ENCODE results near the gene GAP43. TPM values are rescaled to one million over a fixed set of nuclear protein-coding genes. Genes with fewer than 3 reads are reported as not detected.

The GAP43 gene
- total RNA-seq, 1 donor from 2014 or later, result 16.1 TPM

GRCh38 chr3:115708540-115708939, 85.2 kb downstream of the GAP43 start:
- no peaks in the 10 kb centered on the region for H3K36me3 Mint-ChIP-seq (ENCODE audit: low read depth, unreplicated experiment)
- TF ChIP-seq, protein P1, sequence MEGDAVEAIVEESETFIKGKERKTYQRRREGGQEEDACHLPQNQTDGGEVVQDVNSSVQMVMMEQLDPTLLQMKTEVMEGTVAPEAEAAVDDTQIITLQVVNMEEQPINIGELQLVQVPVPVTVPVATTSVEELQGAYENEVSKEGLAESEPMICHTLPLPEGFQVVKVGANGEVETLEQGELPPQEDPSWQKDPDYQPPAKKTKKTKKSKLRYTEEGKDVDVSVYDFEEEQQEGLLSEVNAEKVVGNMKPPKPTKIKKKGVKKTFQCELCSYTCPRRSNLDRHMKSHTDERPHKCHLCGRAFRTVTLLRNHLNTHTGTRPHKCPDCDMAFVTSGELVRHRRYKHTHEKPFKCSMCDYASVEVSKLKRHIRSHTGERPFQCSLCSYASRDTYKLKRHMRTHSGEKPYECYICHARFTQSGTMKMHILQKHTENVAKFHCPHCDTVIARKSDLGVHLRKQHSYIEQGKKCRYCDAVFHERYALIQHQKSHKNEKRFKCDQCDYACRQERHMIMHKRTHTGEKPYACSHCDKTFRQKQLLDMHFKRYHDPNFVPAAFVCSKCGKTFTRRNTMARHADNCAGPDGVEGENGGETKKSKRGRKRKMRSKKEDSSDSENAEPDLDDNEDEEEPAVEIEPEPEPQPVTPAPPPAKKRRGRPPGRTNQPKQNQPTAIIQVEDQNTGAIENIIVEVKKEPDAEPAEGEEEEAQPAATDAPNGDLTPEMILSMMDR (IDR thresholded peaks at IDR 0.05; ENCODE audit: unreplicated experiment), result no peak
- H3K4me3 Mint-ChIP-seq (ENCODE audit: unreplicated experiment), result no peak overlapping the region
- H3K9me3 Mint-ChIP-seq (ENCODE audit: unreplicated experiment), result no peaks in the 10 kb centered on the region
- no peak overlapping the region for H3K27ac Mint-ChIP-seq (ENCODE audit: unreplicated experiment)
- H3K4me1 Mint-ChIP-seq (ENCODE audit: unreplicated experiment), result no peaks in the 10 kb centered on the region
- peaks cover 1% of the 10 kb centered on the region for H3K27me3 Mint-ChIP-seq (ENCODE audit: unreplicated experiment)
- DNase-seq (ENCODE audit: low spot score), result no peak

- Mint-ChIP-seq H3K27ac (ENCODE audit: unreplicated experiment) (no peak overlapping the region), H3K27me3 (ENCODE audit: unreplicated experiment) (peaks cover 1% of the 10 kb centered on the region), H3K36me3 (ENCODE audit: low read depth, unreplicated experiment) (no peaks in the 10 kb centered on the region), H3K4me3 (ENCODE audit: unreplicated experiment) (no peak overlapping the region), H3K4me1 (ENCODE audit: unreplicated experiment) (no peaks in the 10 kb centered on the region), H3K9me3 (ENCODE audit: unreplicated experiment) (no peaks in the 10 kb centered on the region)
- no peak for DNase-seq (ENCODE audit: low spot score)
- TF ChIP-seq, protein P1 (IDR thresholded peaks at IDR 0.05; ENCODE audit: unreplicated experiment), result no peak
Observed at GRCh38 chr3:115709093-115709492, 85.8 kb downstream of the GAP43 start.

GRCh38 chr3:115709931-115710330, 86.6 kb downstream of the GAP43 start:
- Mint-ChIP-seq H3K27ac (ENCODE audit: unreplicated experiment) (no peak overlapping the region), H3K36me3 (ENCODE audit: low read depth, unreplicated experiment) (no peaks in the 10 kb centered on the region), H3K27me3 (ENCODE audit: unreplicated experiment) (peaks cover 1% of the 10 kb centered on the region), H3K4me1 (ENCODE audit: unreplicated experiment) (no peaks in the 10 kb centered on the region), H3K9me3 (ENCODE audit: unreplicated experiment) (no peaks in the 10 kb centered on the region), H3K4me3 (ENCODE audit: unreplicated experiment) (no peak overlapping the region)
- no peak for DNase-seq (ENCODE audit: low spot score)
- TF ChIP-seq, protein P1 (IDR thresholded peaks at IDR 0.05; ENCODE audit: unreplicated experiment), result no peak

DNA sequence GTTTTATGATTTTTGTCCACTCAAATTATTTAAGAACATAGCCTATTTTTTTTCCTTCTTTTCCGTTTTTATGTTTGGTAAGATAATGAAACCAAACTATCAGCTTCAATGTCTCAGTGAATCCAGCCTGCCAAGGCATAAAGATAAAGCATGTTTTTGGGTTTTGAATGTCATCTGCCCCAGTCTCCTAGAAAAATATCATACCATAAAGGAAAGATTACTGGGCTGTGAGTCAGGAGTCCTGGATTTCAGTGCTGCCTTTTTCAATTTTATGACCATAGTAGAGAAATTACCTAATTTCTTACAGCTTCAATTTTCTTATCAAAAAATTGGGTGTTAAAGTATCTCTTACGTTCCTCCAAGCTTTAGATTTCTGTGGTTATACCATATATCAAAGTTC, 87.5 kb downstream of the GAP43 start:
- no peak overlapping the region for H3K4me3 Mint-ChIP-seq (ENCODE audit: unreplicated experiment)
- TF ChIP-seq, protein P1 (IDR thresholded peaks at IDR 0.05; ENCODE audit: unreplicated experiment), result no peak
- H3K36me3 Mint-ChIP-seq (ENCODE audit: low read depth, unreplicated experiment), result no peaks in the 10 kb centered on the region
- no peaks in the 10 kb centered on the region for H3K4me1 Mint-ChIP-seq (ENCODE audit: unreplicated experiment)
- no peak for DNase-seq (ENCODE audit: low spot score)
- H3K27me3 Mint-ChIP-seq (ENCODE audit: unreplicated experiment), result peaks cover 1% of the 10 kb centered on the region
- no peaks in the 10 kb centered on the region for H3K9me3 Mint-ChIP-seq (ENCODE audit: unreplicated experiment)
- no peak overlapping the region for H3K27ac Mint-ChIP-seq (ENCODE audit: unreplicated experiment)

- H3K4me1 Mint-ChIP-seq (ENCODE audit: unreplicated experiment), result no peaks in the 10 kb centered on the region
- TF ChIP-seq, protein P1 (IDR thresholded peaks at IDR 0.05; ENCODE audit: unreplicated experiment), result no peak
- H3K9me3 Mint-ChIP-seq (ENCODE audit: unreplicated experiment), result no peaks in the 10 kb centered on the region
- H3K27me3 Mint-ChIP-seq (ENCODE audit: unreplicated experiment), result peaks cover 1% of the 10 kb centered on the region
- DNase-seq (ENCODE audit: low spot score), result no peak
- no peaks in the 10 kb centered on the region for H3K36me3 Mint-ChIP-seq (ENCODE audit: low read depth, unreplicated experiment)
- H3K27ac Mint-ChIP-seq (ENCODE audit: unreplicated experiment), result no peak overlapping the region
- H3K4me3 Mint-ChIP-seq (ENCODE audit: unreplicated experiment), result no peak overlapping the region
Observed at GRCh38 chr3:115712871-115713270, 89.6 kb downstream of the GAP43 start.

All from endothelial cell (in vitro differentiated cells).